OCI-LY3 (cell line): Measurements from ENCODE around the gene MYH16.

Source experiments
- H2AFZ ChIP-seq: fragments of 200-600, 300-600 bp; shearing (Covaris generic); 2 replicates; pipeline ENCODE4 v1.6.0; 2014; ENCODE audit warnings: antibody characterized with exemption, low read depth, low read length
- H3K27ac ChIP-seq: fragments of 200-600, 300-600 bp; sonication (generic); 2 replicates; pipeline ENCODE4 v1.5.1; 2014; ENCODE audit warnings: mild to moderate bottlenecking, low read length, moderate library complexity, mixed read lengths
- H3K27me3 ChIP-seq: fragments of 200-600, 300-600 bp; sonication (generic); 2 replicates; pipeline ENCODE4 v1.6.1; 2014; ENCODE audit warnings: low read depth, low read length, mixed read lengths
- H3K36me3 ChIP-seq: fragments of 200-600, 300-600 bp; sonication (generic); replicated peaks from 2 replicates; pipeline ENCODE3; 2014; ENCODE audit warnings: low read depth, low read length, mixed read lengths
- H3K4me1 ChIP-seq: fragments of 300-600, 200-600 bp; sonication (generic); 2 replicates; pipeline ENCODE4 v1.6.1; 2014; ENCODE audit warnings: low read length, mixed read lengths
- H3K4me2 ChIP-seq: fragments of 200-600, 300-600 bp; sonication (generic); 2 replicates; pipeline ENCODE4 v1.6.1; 2014; ENCODE audit warnings: low read length, mixed read lengths
- H3K4me3 ChIP-seq: fragments of 300-600, 200-600 bp; sonication (generic); 2 replicates; pipeline ENCODE4 v1.5.1; 2014; ENCODE audit warnings: antibody characterized with exemption, mild to moderate bottlenecking, low read length, moderate library complexity
- H3K79me2 ChIP-seq: fragments of 300-600, 200-600 bp; shearing (Covaris generic); 2 replicates; pipeline ENCODE4 v1.6.1; 2014; ENCODE audit warnings: mild to moderate bottlenecking, low read length, mixed read lengths
- H3K9ac ChIP-seq: fragments of 300-600, 200-600 bp; shearing (Covaris generic); 2 replicates; pipeline ENCODE4 v1.6.0; 2014; ENCODE audit warnings: mild to moderate bottlenecking, low read length, moderate library complexity
- H3K9me3 ChIP-seq: fragments of 200-600, 300-600 bp; shearing (Covaris generic); 2 replicates; pipeline ENCODE4 v1.6.1; 2014; ENCODE audit warnings: low read length, mixed read lengths; ENCODE audit not compliant: insufficient read depth
- H4K20me1 ChIP-seq: fragments of 200-600, 300-600 bp; sonication (generic); 2 replicates; pipeline ENCODE4 v1.6.1; 2016; ENCODE audit warnings: low read length, mixed read lengths; ENCODE audit not compliant: insufficient read depth
- EZH2phosphoT487 ChIP-seq: fragments of 200-600 bp; shearing (Covaris generic); IDR thresholded peaks from 2 replicates; pipeline ENCODE4 v1.6.1; 2018; ENCODE audit warnings: antibody characterized with exemption, mixed run types, low read depth
- TF ChIP-seq, protein P1 (sequence below): fragments of 200-600, 300-600 bp; sonication (generic); IDR thresholded peaks from 2 replicates; pipeline ENCODE4 v1.5.1; 2014; ENCODE audit warnings: antibody characterized with exemption, low read length, low read depth

The MYH16 gene

DNA sequence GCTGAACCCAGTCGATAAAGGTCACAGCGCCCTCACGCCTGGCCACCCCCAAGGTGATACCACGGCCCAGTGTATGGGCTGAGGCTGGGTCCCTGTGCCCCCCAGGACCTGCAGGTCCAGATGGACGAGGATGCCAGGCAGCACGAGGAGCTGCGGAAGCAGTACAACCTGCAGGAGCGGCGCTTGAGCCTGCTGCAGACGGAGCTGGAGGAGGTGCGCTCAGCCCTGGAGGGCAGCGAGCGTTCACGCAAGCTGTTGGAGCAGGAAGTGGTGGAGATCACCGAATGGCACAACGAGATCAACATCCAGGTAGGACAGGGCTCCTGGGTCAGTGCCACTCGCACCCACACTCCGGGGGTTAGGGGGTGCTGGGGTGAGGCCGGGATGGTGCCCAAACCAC lies 28.9 kb downstream of the MYH16 start:
- H3K4me3 ChIP-seq, result no peak overlapping the region
- H3K9ac ChIP-seq, result no peak overlapping the region
- H3K9me3 ChIP-seq, result no peaks in the 10 kb centered on the region
- H3K27ac ChIP-seq, result no peak overlapping the region
- no peaks in the 10 kb centered on the region for H3K27me3 ChIP-seq
- no peaks in the 10 kb centered on the region for H3K36me3 ChIP-seq
- no peaks in the 10 kb centered on the region for H4K20me1 ChIP-seq
- no peak for TF ChIP-seq EZH2phosphoT487
- TF ChIP-seq, protein P1, sequence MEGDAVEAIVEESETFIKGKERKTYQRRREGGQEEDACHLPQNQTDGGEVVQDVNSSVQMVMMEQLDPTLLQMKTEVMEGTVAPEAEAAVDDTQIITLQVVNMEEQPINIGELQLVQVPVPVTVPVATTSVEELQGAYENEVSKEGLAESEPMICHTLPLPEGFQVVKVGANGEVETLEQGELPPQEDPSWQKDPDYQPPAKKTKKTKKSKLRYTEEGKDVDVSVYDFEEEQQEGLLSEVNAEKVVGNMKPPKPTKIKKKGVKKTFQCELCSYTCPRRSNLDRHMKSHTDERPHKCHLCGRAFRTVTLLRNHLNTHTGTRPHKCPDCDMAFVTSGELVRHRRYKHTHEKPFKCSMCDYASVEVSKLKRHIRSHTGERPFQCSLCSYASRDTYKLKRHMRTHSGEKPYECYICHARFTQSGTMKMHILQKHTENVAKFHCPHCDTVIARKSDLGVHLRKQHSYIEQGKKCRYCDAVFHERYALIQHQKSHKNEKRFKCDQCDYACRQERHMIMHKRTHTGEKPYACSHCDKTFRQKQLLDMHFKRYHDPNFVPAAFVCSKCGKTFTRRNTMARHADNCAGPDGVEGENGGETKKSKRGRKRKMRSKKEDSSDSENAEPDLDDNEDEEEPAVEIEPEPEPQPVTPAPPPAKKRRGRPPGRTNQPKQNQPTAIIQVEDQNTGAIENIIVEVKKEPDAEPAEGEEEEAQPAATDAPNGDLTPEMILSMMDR, result no peak
- peaks cover 4% of the 10 kb centered on the region; the same call in 1 of the 2 replicates for H3K4me1 ChIP-seq
- H3K79me2 ChIP-seq, result no peaks in the 10 kb centered on the region
- H3K4me2 ChIP-seq, result no peak overlapping the region
- H2AFZ ChIP-seq, result no peak overlapping the region

DNA sequence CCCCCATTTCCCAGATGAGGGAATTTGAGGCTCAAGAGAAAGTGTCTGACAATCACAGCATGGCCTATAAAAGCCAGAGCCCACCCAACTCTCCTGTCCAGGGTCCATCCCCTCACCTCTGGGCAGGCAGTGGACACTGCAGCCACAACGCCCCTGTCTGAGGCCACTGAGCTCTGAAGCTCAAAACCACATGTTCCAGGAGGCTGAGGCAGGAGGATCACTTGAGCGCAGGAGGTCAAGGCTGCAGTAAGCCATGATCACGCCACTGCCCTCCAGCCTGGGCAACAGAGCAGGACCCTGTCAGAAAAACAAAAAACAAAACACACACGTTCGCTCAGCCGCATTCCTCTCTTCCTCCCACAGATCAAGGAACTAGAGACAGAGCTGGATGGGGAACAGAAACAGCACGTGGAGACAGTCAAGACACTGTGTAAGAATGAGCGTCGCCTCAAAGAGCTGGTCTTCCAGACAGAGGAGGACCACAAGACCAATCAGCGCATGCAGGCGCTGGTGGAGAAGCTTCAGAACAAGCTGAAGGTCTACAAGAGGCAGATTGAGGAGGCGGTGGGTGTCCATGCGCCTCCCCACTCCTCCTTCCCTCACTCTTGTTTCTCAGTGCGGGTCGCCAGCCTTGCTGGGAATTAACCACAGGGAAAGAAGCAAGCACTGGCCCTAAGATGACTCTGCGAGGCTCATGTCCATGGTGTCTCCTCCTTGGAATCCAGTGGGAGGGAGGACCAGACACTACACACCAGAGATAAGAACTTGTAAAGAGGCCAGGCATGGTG lies 33.0 kb downstream of the MYH16 start:
- H3K9me3 ChIP-seq, result no peaks in the 10 kb centered on the region
- H3K4me3 ChIP-seq, result no peak overlapping the region
- H4K20me1 ChIP-seq, result no peaks in the 10 kb centered on the region
- no peak overlapping the region for H3K4me2 ChIP-seq
- H3K27ac ChIP-seq, result no peak overlapping the region
- no peak overlapping the region for H3K9ac ChIP-seq
- no peaks in the 10 kb centered on the region for H3K36me3 ChIP-seq
- no peak for TF ChIP-seq EZH2phosphoT487
- TF ChIP-seq, protein P1, result no peak
- H3K79me2 ChIP-seq, result no peaks in the 10 kb centered on the region
- no peak overlapping the region for H2AFZ ChIP-seq
- H3K4me1 ChIP-seq, result peaks cover 4% of the 10 kb centered on the region; the same call in 1 of the 2 replicates
- H3K27me3 ChIP-seq, result no peaks in the 10 kb centered on the region; the same call in 1 of the 2 replicates

DNA sequence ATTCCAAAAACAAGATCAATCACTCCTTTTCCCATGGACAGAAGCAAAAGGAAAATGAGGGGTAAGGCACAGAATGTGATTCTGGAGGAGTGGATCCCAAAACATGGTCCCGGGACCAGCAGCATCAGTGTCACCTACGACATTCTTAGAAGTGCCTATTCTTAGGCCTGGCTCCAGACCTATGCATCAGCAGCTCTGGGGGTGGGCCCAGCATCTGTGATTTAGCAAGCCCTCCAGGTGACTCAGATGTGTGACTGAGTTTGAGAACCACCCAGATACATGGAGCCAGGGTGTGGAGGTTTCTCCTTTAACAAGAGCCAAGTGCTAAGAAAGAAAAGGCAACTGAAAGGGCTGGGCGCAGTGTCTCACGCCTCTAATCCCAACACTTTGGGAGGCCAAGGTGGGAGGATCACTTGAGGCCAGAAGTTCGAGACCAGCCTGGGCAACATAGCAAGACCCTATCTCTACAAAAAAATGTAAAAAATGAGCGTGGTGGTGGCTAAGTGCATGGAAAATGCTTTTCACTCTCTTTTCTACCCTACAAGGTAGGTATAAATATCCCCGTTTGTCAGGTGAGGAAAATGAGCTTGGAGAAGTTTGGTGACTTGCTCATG lies 35.9 kb downstream of the MYH16 start:
- H2AFZ ChIP-seq, result no peak overlapping the region
- peaks cover 13% of the 10 kb centered on the region for H3K4me1 ChIP-seq
- H3K4me2 ChIP-seq, result no peak overlapping the region
- H4K20me1 ChIP-seq, result no peaks in the 10 kb centered on the region
- no peaks in the 10 kb centered on the region for H3K36me3 ChIP-seq
- H3K27me3 ChIP-seq, result no peaks in the 10 kb centered on the region; the same call in none of the 2 replicates
- H3K4me3 ChIP-seq, result no peak overlapping the region
- H3K9me3 ChIP-seq, result no peaks in the 10 kb centered on the region
- no peak overlapping the region for H3K9ac ChIP-seq
- no peak overlapping the region for H3K27ac ChIP-seq
- no peak for TF ChIP-seq EZH2phosphoT487
- TF ChIP-seq, protein P1, result no peak
- no peaks in the 10 kb centered on the region for H3K79me2 ChIP-seq

DNA sequence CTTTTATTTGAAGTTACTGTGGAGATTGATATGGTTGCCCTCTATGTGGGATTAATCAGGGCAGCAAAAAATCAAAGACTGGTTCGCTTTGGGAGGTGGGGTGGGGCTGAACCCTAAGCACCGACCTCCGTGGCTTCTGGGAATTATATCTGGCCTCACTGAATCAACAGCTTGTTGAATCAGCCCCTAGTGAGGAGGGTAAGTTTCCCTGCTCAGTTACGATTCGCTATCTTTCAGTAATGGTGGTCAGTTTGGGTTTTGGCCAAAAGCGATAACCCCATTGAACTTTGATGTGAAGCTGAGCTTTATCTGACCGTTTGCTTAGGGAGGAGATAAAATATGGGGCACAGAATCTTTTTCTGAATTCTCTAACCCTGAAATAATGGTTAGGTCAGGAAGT lies 36.5 kb downstream of the MYH16 start:
- TF ChIP-seq, protein P1, result no peak
- no peak for TF ChIP-seq EZH2phosphoT487
- Histone ChIP-seq H3K4me2 (no peak overlapping the region), H3K27me3 (no peaks in the 10 kb centered on the region; the same call in none of the 2 replicates), H3K4me3 (no peak overlapping the region), H3K9ac (no peak overlapping the region), H3K79me2 (no peaks in the 10 kb centered on the region), H3K4me1 (peaks cover 13% of the 10 kb centered on the region), H3K27ac (no peak overlapping the region), H3K36me3 (no peaks in the 10 kb centered on the region), H4K20me1 (no peaks in the 10 kb centered on the region), H3K9me3 (no peaks in the 10 kb centered on the region), H2AFZ (no peak overlapping the region)
